H1 (cell line): ENCODE data around the gene ARHGAP32. TPM values are rescaled to one million over a fixed set of nuclear protein-coding genes. Genes with fewer than 3 reads are reported as not detected.

Experiments used
- JUN ChIP-seq: IDR thresholded peaks from 2 replicates; pipeline ENCODE4 v1.6.1; 2011; ENCODE audit warnings: low read depth, mild to moderate bottlenecking, improper control_type of control experiment, low read length
- RBBP5 ChIP-seq: IDR thresholded peaks from 2 replicates; pipeline ENCODE4 v1.7.1; 2012; ENCODE audit warnings: low read depth, mild to moderate bottlenecking, inconsistent platforms, low read length, moderate library complexity, borderline replicate concordance
- polyA plus RNA-seq, 7 experiments: library from polyadenylated mRNA; depleted of rRNA in 3 of 7; stranded (reverse) in 5 of 7; unstranded in 2 of 7; fragments of >200 nt in 5 of 7; fragments of 200-250 nt in 2 of 7; gene quantifications; 1 replicate in 5 of 7; 2 replicates in 1 of 7; 4 replicates in 1 of 7; pipeline versions ENCODE4 v1.2.1 to v1.2.3, GENCODE V29; 2011 to 2013; ENCODE audit warnings: missing spikeins in 2 of 7, mixed read lengths in 2 of 7
- total RNA-seq: library from RNA; stranded (reverse); fragmentation: NEBNext Ultra II Directional; extraction: Animal tissue kit (Norgen Biotek cat#: 25700); gene quantifications from 2 replicates; pipeline ENCODE4 v1.2.1, GENCODE V29; 2021
- TF ChIP-seq, protein P1 (sequence below): IDR thresholded peaks from 2 replicates; pipeline ENCODE4 v1.6.1; 2012; ENCODE audit warnings: inconsistent platforms

ARHGAP32 gene
- total and polyA plus RNA-seq, 2 of the 8 experiments (the other 6 are each of a cell fraction or from before 2014, with no cell fraction given), result 13.7 to 30.0 TPM

GRCh38 chr11:128988242-128988970 lies 203.7 kb downstream of the ARHGAP32 start (continued):
- TF ChIP-seq, protein P1, sequence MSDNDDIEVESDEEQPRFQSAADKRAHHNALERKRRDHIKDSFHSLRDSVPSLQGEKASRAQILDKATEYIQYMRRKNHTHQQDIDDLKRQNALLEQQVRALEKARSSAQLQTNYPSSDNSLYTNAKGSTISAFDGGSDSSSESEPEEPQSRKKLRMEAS, result no peak
- no peak for TF ChIP-seq JUN
- no peak for TF ChIP-seq RBBP5
